Mesenchymal stem cell (in vitro differentiated cells and primary cell): ENCODE data around the gene SLC9A9.

Experiments
- DNase-seq: peaks from one replicate; pipeline ENCODE4 v3.0.0-alpha.2; 2013
- H2AFZ ChIP-seq: one replicate; pipeline ENCODE4 v1.6.1; 2013; ENCODE audit warnings: low read depth, mild to moderate bottlenecking, control low read depth, inconsistent platforms, low read length, moderate library complexity
- H2AK5ac ChIP-seq: 2 replicates; pipeline ENCODE4 v1.6.1; 2013; ENCODE audit warnings: low read length, moderate library complexity, mild to moderate bottlenecking, inconsistent platforms; ENCODE audit not compliant: severe bottlenecking
- H2BK120ac ChIP-seq: one replicate; pipeline ENCODE4 v1.6.1; 2013; ENCODE audit warnings: low read depth, mild to moderate bottlenecking, inconsistent platforms, low read length, moderate library complexity
- H2BK12ac ChIP-seq, 2 experiments: one replicate each; pipeline ENCODE4 v1.6.1; 2013; ENCODE audit warnings: inconsistent platforms in 2 of 2, low read length in 2 of 2, mild to moderate bottlenecking in 2 of 2, moderate library complexity in 2 of 2, control low read depth in 1 of 2
- H2BK15ac ChIP-seq: one replicate; pipeline ENCODE4 v1.6.1; 2013; ENCODE audit warnings: mild to moderate bottlenecking, low read depth, inconsistent platforms; ENCODE audit not compliant: poor library complexity, severe bottlenecking
- H2BK5ac ChIP-seq: 2 replicates; pipeline ENCODE4 v1.6.1; 2013; ENCODE audit warnings: low read depth, mild to moderate bottlenecking, low read length, control low read depth, inconsistent platforms; ENCODE audit not compliant: poor library complexity, severe bottlenecking
- H3K14ac ChIP-seq, 2 experiments: one replicate each; pipeline ENCODE4 v1.6.1; 2013; ENCODE audit warnings: inconsistent platforms in 2 of 2, low read length in 2 of 2, control low read depth in 1 of 2, mild to moderate bottlenecking in 1 of 2, moderate library complexity in 1 of 2
- H3K18ac ChIP-seq, 2 experiments: one replicate each; pipeline ENCODE4 v1.6.1; 2013; ENCODE audit warnings: inconsistent platforms in 2 of 2, low read length in 2 of 2, control low read depth in 1 of 2, low read depth in 1 of 2, mild to moderate bottlenecking in 1 of 2
- H3K23ac ChIP-seq, 2 experiments: one replicate each; pipeline ENCODE4 v1.6.1; 2013; ENCODE audit warnings: inconsistent platforms in 2 of 2, low read length in 2 of 2, mild to moderate bottlenecking in 2 of 2, moderate library complexity in 2 of 2, control low read depth in 1 of 2
- H3K27ac ChIP-seq: 2 replicates; pipeline ENCODE4 v1.5.1; 2013; ENCODE audit warnings: mild to moderate bottlenecking, moderate library complexity, low read length, control low read depth, inconsistent platforms; ENCODE audit not compliant: poor library complexity, severe bottlenecking
- H3K27me3 ChIP-seq, 2 experiments: 2 replicates each; pipeline versions ENCODE4 v1.6.1 to v1.7.0; 2013; ENCODE audit warnings: low read length in 2 of 2, mild to moderate bottlenecking in 2 of 2, moderate library complexity in 2 of 2, control low read depth in 1 of 2, inconsistent platforms in 1 of 2; ENCODE audit not compliant: control insufficient read depth in 1 of 2, insufficient read depth in 1 of 2
- H3K36me3 ChIP-seq, 2 experiments: 2 replicates each; pipeline versions ENCODE4 v1.6.1 to v1.7.0; 2013; ENCODE audit warnings: low read length in 2 of 2, control low read depth in 1 of 2, inconsistent platforms in 1 of 2, low read depth in 1 of 2, mild to moderate bottlenecking in 1 of 2; ENCODE audit not compliant: insufficient read depth in 2 of 2, control insufficient read depth in 1 of 2
- H3K4ac ChIP-seq, 2 experiments: one replicate each; pipeline ENCODE4 v1.6.1; 2013; ENCODE audit warnings: inconsistent platforms in 2 of 2, low read length in 2 of 2, mild to moderate bottlenecking in 2 of 2, moderate library complexity in 2 of 2, control low read depth in 1 of 2, low read depth in 1 of 2
- H3K4me1 ChIP-seq: 2 replicates; pipeline ENCODE4 v1.6.1; 2013; ENCODE audit warnings: low read depth, low read length, control low read depth; ENCODE audit not compliant: control insufficient read depth, insufficient read depth
- H3K4me2 ChIP-seq: 2 replicates; pipeline ENCODE4 v1.6.1; 2013; ENCODE audit warnings: low read length, mild to moderate bottlenecking, inconsistent platforms; ENCODE audit not compliant: poor library complexity, severe bottlenecking
- H3K4me3 ChIP-seq, 2 experiments: 2 replicates each; pipeline versions ENCODE4 v1.5.1 to v1.7.0; 2013; ENCODE audit warnings: low read length in 2 of 2, mild to moderate bottlenecking in 2 of 2, control low read depth in 1 of 2, low read depth in 1 of 2; ENCODE audit not compliant: insufficient read depth in 1 of 2
- H3K79me1 ChIP-seq: replicated peaks from 2 replicates; pipeline ENCODE4 v1.6.1; 2013; ENCODE audit warnings: mild to moderate bottlenecking, control low read depth, low read length, inconsistent platforms; ENCODE audit not compliant: poor library complexity, severe bottlenecking
- H3K9ac ChIP-seq: 2 replicates; pipeline ENCODE4 v1.7.0; 2013; ENCODE audit warnings: mild to moderate bottlenecking, low read length, moderate library complexity
- H3K9me3 ChIP-seq: 2 replicates; pipeline ENCODE4 v1.7.0; 2013; ENCODE audit warnings: mild to moderate bottlenecking, low read length; ENCODE audit not compliant: control insufficient read depth
- H4K8ac ChIP-seq: one replicate; pipeline ENCODE4 v1.6.1; 2013; ENCODE audit warnings: inconsistent platforms, mild to moderate bottlenecking, low read length, moderate library complexity
- H4K91ac ChIP-seq: one replicate; pipeline ENCODE4 v1.6.1; 2013; ENCODE audit warnings: mild to moderate bottlenecking, low read length, inconsistent platforms
- WGBS: methylation state at CpG from one replicate; pipeline ENCODE4 v1.1.7; 2013; ENCODE audit warnings: mixed read lengths; 5-methylcytosine and 5-hydroxymethylcytosine counted together

Gene SLC9A9

GRCh38 chr3:143332026-143332425 is 516.2 kb downstream of the SLC9A9 start:
- H2BK120ac ChIP-seq = no peak overlapping the region
- 44% methylated on average over 1 of the region's 1 CpG for WGBS
- no peak overlapping the region for H3K4me2 ChIP-seq
- H3K27ac ChIP-seq = peak overlapping the region; percentile 72
- no peak overlapping the region for H3K4ac ChIP-seq
- H3K79me1 ChIP-seq = no peaks in the 10 kb centered on the region
- H2AFZ ChIP-seq = no peak overlapping the region
- H2BK5ac ChIP-seq = no peak overlapping the region
- H2BK12ac ChIP-seq = no peak overlapping the region
- H3K9me3 ChIP-seq = peaks cover 10% of the 10 kb centered on the region
- H3K4me3 ChIP-seq = no peak overlapping the region
- no peak for DNase-seq
- H3K9ac ChIP-seq = no peak overlapping the region
- no peaks in the 10 kb centered on the region for H3K36me3 ChIP-seq
- H4K8ac ChIP-seq = no peak overlapping the region
- H2BK15ac ChIP-seq = no peak overlapping the region
- H3K4me1 ChIP-seq = peaks cover 10% of the 10 kb centered on the region
- H4K91ac ChIP-seq = no peak overlapping the region
- no peak overlapping the region for H3K14ac ChIP-seq
- H2AK5ac ChIP-seq = no peak overlapping the region
- H3K23ac ChIP-seq = no peak overlapping the region
- no peak overlapping the region for H3K18ac ChIP-seq
- no peaks in the 10 kb centered on the region for H3K27me3 ChIP-seq

DNA sequence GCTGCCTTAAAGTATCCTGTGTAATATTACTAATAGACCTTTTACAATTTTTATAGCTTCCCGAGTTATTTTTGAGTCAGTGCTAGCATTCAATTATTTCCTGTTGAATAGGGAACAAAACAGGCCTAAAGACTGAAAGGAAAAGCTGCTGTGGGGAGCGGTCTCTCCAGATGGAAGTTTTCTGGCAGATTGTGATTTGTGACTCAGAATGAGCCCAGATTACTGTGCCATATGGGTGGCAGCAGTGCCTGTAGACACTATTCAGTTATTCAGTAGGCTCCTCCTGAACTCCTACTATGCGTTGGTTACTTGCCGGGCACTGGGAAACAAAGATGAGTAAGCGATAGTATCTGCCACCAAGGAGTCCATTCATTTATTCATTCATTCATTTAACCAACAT is 516.9 kb downstream of the SLC9A9 start:
- Histone ChIP-seq H3K4me2 (no peak overlapping the region), H3K18ac (no peak overlapping the region), H2BK12ac (no peak overlapping the region), H3K23ac (no peak overlapping the region), H4K8ac (no peak overlapping the region), H2BK15ac (no peak overlapping the region), H2AK5ac (peak overlapping the region; percentile 18), H3K9me3 (peaks cover 10% of the 10 kb centered on the region), H3K36me3 (no peaks in the 10 kb centered on the region), H3K27me3 (no peaks in the 10 kb centered on the region), H2AFZ (no peak overlapping the region), H3K4me1 (peaks cover 10% of the 10 kb centered on the region), H3K79me1 (no peaks in the 10 kb centered on the region), H2BK5ac (no peak overlapping the region), H3K14ac (no peak overlapping the region), H3K4ac (no peak overlapping the region), H2BK120ac (no peak overlapping the region), H3K4me3 (no peak overlapping the region), H3K27ac (peak overlapping the region; percentile 72), H4K91ac (no peak overlapping the region), H3K9ac (no peak overlapping the region)
- no peak for DNase-seq
- WGBS = 90% methylated on average over 5 of the region's 5 CpGs

- Histone ChIP-seq H4K8ac (no peak overlapping the region), H3K9ac (no peak overlapping the region), H3K4ac (no peak overlapping the region), H2AK5ac (no peak overlapping the region), H4K91ac (no peak overlapping the region), H2BK12ac (no peak overlapping the region), H3K79me1 (no peaks in the 10 kb centered on the region), H3K14ac (no peak overlapping the region), H3K9me3 (peaks cover 3% of the 10 kb centered on the region), H3K27ac (peak overlapping the region; percentile 25), H3K18ac (no peak overlapping the region), H3K36me3 (no peaks in the 10 kb centered on the region), H3K23ac (no peak overlapping the region), H2BK5ac (peak overlapping the region; percentile 10), H2BK15ac (no peak overlapping the region), H3K4me3 (no peak overlapping the region), H2BK120ac (no peak overlapping the region), H2AFZ (no peak overlapping the region), H3K4me2 (peak overlapping the region; percentile 20), H3K4me1 (peaks cover 10% of the 10 kb centered on the region), H3K27me3 (no peaks in the 10 kb centered on the region)
- 82% methylated on average over 1 of the region's 2 CpGs for WGBS
- DNase-seq = no peak
Observed at GRCh38 chr3:143330296-143330868, 517.9 kb downstream of the SLC9A9 start.

- Histone ChIP-seq H3K4me3 (no peak overlapping the region), H3K9ac (no peak overlapping the region), H4K91ac (no peak overlapping the region), H2BK15ac (no peak overlapping the region), H3K27me3 (no peaks in the 10 kb centered on the region), H3K4ac (no peak overlapping the region), H2BK12ac (no peak overlapping the region), H3K9me3 (no peaks in the 10 kb centered on the region), H3K18ac (no peak overlapping the region), H3K14ac (no peak overlapping the region), H2BK120ac (no peak overlapping the region), H2AK5ac (no peak overlapping the region), H3K36me3 (no peaks in the 10 kb centered on the region), H3K27ac (peak overlapping the region; percentile 25), H3K4me2 (peak overlapping the region; percentile 20), H3K4me1 (peaks cover 10% of the 10 kb centered on the region), H3K79me1 (no peaks in the 10 kb centered on the region), H4K8ac (no peak overlapping the region), H3K23ac (no peak overlapping the region), H2AFZ (no peak overlapping the region), H2BK5ac (peak overlapping the region; percentile 10)
- 71% methylated on average over 13 of the region's 19 CpGs for WGBS
- DNase-seq = no peak
Observed at GRCh38 chr3:143329567-143330211, 518.6 kb downstream of the SLC9A9 start.
